Kidney (tissue), 14 donors: ENCODE results near the gene RAB11FIP3. TPM values are rescaled to one million over a fixed set of nuclear protein-coding genes. Genes with fewer than 3 reads are reported as not detected.

Experiments
- DNase-seq, 5 donors: peaks; one replicate each; pipeline ENCODE4 v3.0.0-alpha.2; 2013 to 2020
- FAIRE-seq: peaks from 2 replicates; lab custom pipeline; 2012; peaks lifted over from hg19 to GRCh38; lab: Jason Lieb, UNC
- H3K27ac ChIP-seq, 2 donors: one replicate each; pipeline ENCODE4 v1.7.0; 2013; ENCODE audit warnings: low read depth in 2 of 2, low read length in 2 of 2, inconsistent platforms in 1 of 2
- H3K27me3 ChIP-seq: one replicate; pipeline ENCODE4 v1.7.1; 2013; ENCODE audit warnings: low read length, inconsistent platforms; ENCODE audit not compliant: control insufficient read depth, insufficient read depth
- H3K36me3 ChIP-seq, 3 donors: one replicate each; pipeline versions ENCODE4 v1.7.0 to v1.7.1; 2013; ENCODE audit warnings: low read length in 3 of 3, control low read depth in 1 of 3, inconsistent platforms in 1 of 3; ENCODE audit not compliant: insufficient read depth in 3 of 3, control insufficient read depth in 2 of 3
- H3K4me1 ChIP-seq, 3 donors: one replicate each; pipeline versions ENCODE4 v1.7.0 to v1.7.1; 2013; ENCODE audit warnings: low read length in 3 of 3, inconsistent platforms in 1 of 3, low read depth in 1 of 3; ENCODE audit not compliant: control insufficient read depth in 2 of 3, insufficient read depth in 2 of 3
- H3K4me3 ChIP-seq, 3 donors: one replicate each; pipeline versions ENCODE4 v1.7.0 to v1.8.1; 2013; ENCODE audit warnings: low read length in 3 of 3, control low read depth in 1 of 3, inconsistent platforms in 1 of 3
- H3K9ac ChIP-seq, 3 donors: one replicate each; pipeline versions ENCODE4 v1.7.0 to v1.7.1; 2013; ENCODE audit warnings: low read length in 3 of 3, control low read depth in 1 of 3, inconsistent platforms in 1 of 3
- H3K9me3 ChIP-seq, 3 donors: one replicate each; pipeline versions ENCODE4 v1.7.0 to v1.7.1; 2013; ENCODE audit warnings: low read length in 3 of 3, control low read depth in 1 of 3, inconsistent platforms in 1 of 3; ENCODE audit not compliant: control insufficient read depth in 2 of 3, insufficient read depth in 1 of 3
- intact Hi-C: fragments of 100-400 bp; cut with DNase I; formaldehyde crosslinking; loops from one replicate; pipeline ENCODE4 v1.11.1; 2022
- polyA plus RNA-seq: library from polyadenylated mRNA; stranded (reverse); fragments of 350-450 nt; fragmentation: Illumina TruSeq; extraction: RNeasy Lipid Tissue Mini Kit (QIAGEN cat#74804); gene quantifications from one replicate; pipeline ENCODE4 v1.2.3, GENCODE V29; 2014; ENCODE audit warnings: low read depth, low replicate concordance; ENCODE audit not compliant: insufficient read depth
- total RNA-seq: library from RNA; stranded (reverse); fragmentation: NEBNext Ultra II Directional; extraction: Animal tissue kit (Norgen Biotek cat#: 25700); gene quantifications from one replicate; pipeline ENCODE4 v1.2.1, GENCODE V29; 2021
- TF ChIP-seq, protein P1 (sequence below): IDR thresholded peaks from 3 replicates; pipeline ENCODE4 v1.5.1; 2012; ENCODE audit warnings: mild to moderate bottlenecking, moderate library complexity, borderline replicate concordance; ENCODE audit not compliant: insufficient read depth; ENCODE audit errors: extremely low read depth
- donor health status: control.
- donor health status: control.
- donor health status: control.
- donor health status: control.
- donor health status: control.
- donor health status: DM: yes; HTN: yes; CAD: no.
- donor health status: Normal renal cell carcinoma (clear cell type).

RAB11FIP3 gene
- total and polyA plus RNA-seq, 2 donors from 2014 or later, result 84.9 to 162 TPM

DNA sequence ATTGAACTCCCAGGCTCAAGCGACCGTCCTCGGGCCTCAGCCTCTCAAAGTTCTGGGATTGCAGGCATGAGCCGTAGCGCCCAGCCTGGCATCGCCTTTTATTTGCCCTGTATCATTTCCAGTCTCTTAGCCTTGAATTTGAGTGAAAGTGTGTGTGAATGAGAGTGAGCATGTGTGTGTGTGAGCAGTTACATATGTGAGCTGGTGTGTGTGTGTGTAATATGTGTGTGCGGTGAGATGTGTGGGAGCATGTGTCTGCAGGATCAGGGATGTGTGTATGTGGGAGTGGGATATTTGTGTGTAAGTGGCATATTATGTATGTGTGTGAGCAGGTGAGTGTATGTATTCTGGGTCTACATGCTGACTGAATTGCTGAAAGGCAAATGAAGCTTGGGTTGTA, 5.5 kb downstream of the RAB11FIP3 start:
- Histone ChIP-seq H3K36me3 (no peaks in the 10 kb centered on the region), H3K9ac (no peak overlapping the region), H3K27ac (no peak overlapping the region), H3K4me3 (no peak overlapping the region), H3K9me3 (no peaks in the 10 kb centered on the region), H3K4me1 (peaks cover 0 to 8% (median 7%) of the 10 kb centered on the region in 3 donors), H3K27me3 (no peaks in the 10 kb centered on the region)
- FAIRE-seq, result no peak
- intact Hi-C loops, result no loop called here
- no peak for DNase-seq
- TF ChIP-seq, protein P1, sequence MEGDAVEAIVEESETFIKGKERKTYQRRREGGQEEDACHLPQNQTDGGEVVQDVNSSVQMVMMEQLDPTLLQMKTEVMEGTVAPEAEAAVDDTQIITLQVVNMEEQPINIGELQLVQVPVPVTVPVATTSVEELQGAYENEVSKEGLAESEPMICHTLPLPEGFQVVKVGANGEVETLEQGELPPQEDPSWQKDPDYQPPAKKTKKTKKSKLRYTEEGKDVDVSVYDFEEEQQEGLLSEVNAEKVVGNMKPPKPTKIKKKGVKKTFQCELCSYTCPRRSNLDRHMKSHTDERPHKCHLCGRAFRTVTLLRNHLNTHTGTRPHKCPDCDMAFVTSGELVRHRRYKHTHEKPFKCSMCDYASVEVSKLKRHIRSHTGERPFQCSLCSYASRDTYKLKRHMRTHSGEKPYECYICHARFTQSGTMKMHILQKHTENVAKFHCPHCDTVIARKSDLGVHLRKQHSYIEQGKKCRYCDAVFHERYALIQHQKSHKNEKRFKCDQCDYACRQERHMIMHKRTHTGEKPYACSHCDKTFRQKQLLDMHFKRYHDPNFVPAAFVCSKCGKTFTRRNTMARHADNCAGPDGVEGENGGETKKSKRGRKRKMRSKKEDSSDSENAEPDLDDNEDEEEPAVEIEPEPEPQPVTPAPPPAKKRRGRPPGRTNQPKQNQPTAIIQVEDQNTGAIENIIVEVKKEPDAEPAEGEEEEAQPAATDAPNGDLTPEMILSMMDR, result no peak

DNA sequence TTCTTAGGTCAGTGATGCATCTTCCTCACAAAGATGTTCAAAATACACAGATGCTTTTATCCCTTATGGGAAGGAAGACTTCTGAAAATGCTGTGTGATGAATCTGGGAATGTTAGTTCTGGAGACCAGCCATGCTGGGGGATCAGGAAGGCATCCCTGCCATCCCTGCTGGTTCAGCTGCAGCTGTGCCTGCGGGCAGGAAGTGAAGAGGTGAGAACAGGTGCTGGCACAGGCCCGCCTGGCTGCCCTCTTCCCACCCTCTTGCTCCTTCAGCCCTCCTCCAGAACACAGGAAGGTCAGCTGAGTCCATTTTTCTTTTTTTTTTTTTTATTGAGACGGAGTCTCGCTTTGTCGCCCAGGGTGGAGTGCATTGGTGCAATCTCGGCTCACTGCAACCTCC, 15.2 kb downstream of the RAB11FIP3 start:
- TF ChIP-seq, protein P1, result no peak
- Histone ChIP-seq H3K9me3 (no peaks in the 10 kb centered on the region), H3K4me1 (peaks cover 0 to 2% (median 0%) of the 10 kb centered on the region in 3 donors), H3K27me3 (no peaks in the 10 kb centered on the region), H3K27ac (no peak overlapping the region), H3K9ac (no peak overlapping the region), H3K4me3 (no peak overlapping the region), H3K36me3 (no peaks in the 10 kb centered on the region)
- FAIRE-seq (no peak), DNase-seq (no peak)
- intact Hi-C loops, result no loop called here

DNA sequence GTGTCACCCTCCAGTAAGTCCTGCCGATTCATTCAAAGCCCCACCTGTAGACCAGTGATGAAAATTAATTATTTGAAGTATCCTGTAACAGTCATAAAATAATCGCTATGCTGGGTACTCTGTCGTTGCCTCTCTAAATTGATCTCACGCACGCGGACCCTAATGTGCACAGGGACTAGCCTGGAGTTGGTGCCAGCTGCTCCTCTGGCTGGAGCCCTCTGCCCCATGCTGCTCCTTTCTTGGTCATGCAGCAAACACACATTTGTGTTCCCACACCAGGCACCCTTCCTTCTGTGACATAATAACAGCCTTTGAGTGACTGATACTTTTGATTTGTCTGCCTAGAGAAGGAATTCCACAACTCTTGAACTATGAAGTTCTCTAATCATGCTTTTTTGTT, 16.0 kb downstream of the RAB11FIP3 start:
- intact Hi-C loops, result no loop called here
- Histone ChIP-seq H3K27ac (no peak overlapping the region), H3K4me3 (no peak overlapping the region), H3K9ac (no peak overlapping the region), H3K9me3 (no peaks in the 10 kb centered on the region), H3K4me1 (peaks cover 0 to 2% (median 0%) of the 10 kb centered on the region in 3 donors), H3K27me3 (no peaks in the 10 kb centered on the region), H3K36me3 (no peaks in the 10 kb centered on the region)
- TF ChIP-seq, protein P1, result no peak
- FAIRE-seq, result no peak
- no peak for DNase-seq

DNA sequence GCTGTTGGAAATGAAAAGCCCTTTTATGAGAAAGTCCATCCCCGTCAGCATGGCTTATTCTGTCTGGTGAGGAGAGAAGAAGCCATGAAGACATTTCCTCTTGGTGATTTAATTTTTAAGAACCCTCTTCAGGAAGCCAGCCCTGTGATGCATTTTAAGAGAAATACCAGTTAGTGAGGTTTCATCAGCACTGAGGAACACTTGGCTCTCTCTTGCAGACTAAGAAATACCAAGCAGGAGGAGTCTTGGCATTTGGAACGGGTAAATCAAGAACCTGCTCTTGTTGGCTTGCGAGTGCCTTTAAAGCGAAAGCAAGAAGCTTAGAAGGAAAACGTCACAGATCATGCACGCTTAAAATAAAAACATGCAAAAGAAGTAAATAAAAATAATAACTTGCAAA, 17.5 kb downstream of the RAB11FIP3 start:
- H3K9me3 ChIP-seq, result no peaks in the 10 kb centered on the region
- FAIRE-seq (no peak), DNase-seq (no peak)
- no peaks in the 10 kb centered on the region for H3K36me3 ChIP-seq
- TF ChIP-seq, protein P1, result no peak
- no peaks in the 10 kb centered on the region for H3K27me3 ChIP-seq
- no peak overlapping the region for H3K27ac ChIP-seq
- peaks cover 0 to 2% (median 0%) of the 10 kb centered on the region in 3 donors for H3K4me1 ChIP-seq
- no peak overlapping the region for H3K4me3 ChIP-seq
- H3K9ac ChIP-seq, result no peak overlapping the region
- intact Hi-C loops, result no loop called here
